Activated naive CD8-positive, alpha-beta T cell treated with anti-CD3 and anti-CD28 coated beads, Interleukin-2, amount 10 ng/mL, durations not matched to agents 7 days and 5 days (primary cell): ENCODE results near the gene SPRED3. TPM values are rescaled to one million over a fixed set of nuclear protein-coding genes. Genes with fewer than 3 reads are reported as not detected.
"Not testable (repeated sequence)": the region's sequence is repeated elsewhere in the genome, so short reads cannot be mapped to it uniquely, and the experiment has no call there.

ENCODE experiments used
- ATAC-seq: fragments of 150-1000 bp; cut with Tn5 transposase; one replicate; pipeline ENCODE4 v1.10.0; 2021; ENCODE audit warnings: low read depth, moderate library complexity
- POLR2A ChIA-PET: fragments of 350-600 bp; sonication (Branson Sonifier 250); formaldehyde crosslinking; loops from one replicate; lab custom pipeline; 2021; ENCODE audit warnings: antibody characterized with exemption; lab: Charles Lee
- DNase-seq: peaks from one replicate; pipeline ENCODE4 v3.0.0; 2021
- H3K27ac Mint-ChIP-seq: one replicate; pipeline ENCODE4 v1.8.0; 2022; ENCODE audit warnings: mild to moderate bottlenecking, mixed read lengths
- H3K27me3 Mint-ChIP-seq: one replicate; pipeline ENCODE4 v1.8.0; 2022; ENCODE audit warnings: mild to moderate bottlenecking, moderate library complexity, mixed read lengths
- H3K36me3 Mint-ChIP-seq: one replicate; pipeline ENCODE4 v1.8.0; 2021; ENCODE audit warnings: mild to moderate bottlenecking, mixed read lengths
- H3K4me1 Mint-ChIP-seq: one replicate; pipeline ENCODE4 v1.8.0; 2021; ENCODE audit warnings: mixed read lengths
- H3K4me3 Mint-ChIP-seq: one replicate; pipeline ENCODE4 v1.8.0; 2022; ENCODE audit warnings: mild to moderate bottlenecking, moderate library complexity, mixed read lengths
- H3K9me3 Mint-ChIP-seq: one replicate; pipeline ENCODE4 v1.8.0; 2021; ENCODE audit warnings: mixed read lengths
- total RNA-seq, 2 experiments: library from RNA; stranded (reverse); gene quantifications; one replicate each; pipeline ENCODE4 v1.2.3, GENCODE V29; 2021

The SPRED3 gene
- total RNA-seq, 2 experiments from 2014 or later, result 1.8 to 2.6 TPM

- POLR2A ChIA-PET, result interaction anchor here (1.1 kb wide), 1 partner anchor 14 kb away, joined by 4 read pairs; the partner anchor contains the start of gene FAM98C
- H3K27me3 Mint-ChIP-seq, result peaks cover 2% of the 10 kb centered on the region
- peak overlapping the region; percentile 82 for H3K27ac Mint-ChIP-seq
Measured at GRCh38 chr19:38417544-38418506, 29.3 kb downstream of the SPRED3 start.

DNA sequence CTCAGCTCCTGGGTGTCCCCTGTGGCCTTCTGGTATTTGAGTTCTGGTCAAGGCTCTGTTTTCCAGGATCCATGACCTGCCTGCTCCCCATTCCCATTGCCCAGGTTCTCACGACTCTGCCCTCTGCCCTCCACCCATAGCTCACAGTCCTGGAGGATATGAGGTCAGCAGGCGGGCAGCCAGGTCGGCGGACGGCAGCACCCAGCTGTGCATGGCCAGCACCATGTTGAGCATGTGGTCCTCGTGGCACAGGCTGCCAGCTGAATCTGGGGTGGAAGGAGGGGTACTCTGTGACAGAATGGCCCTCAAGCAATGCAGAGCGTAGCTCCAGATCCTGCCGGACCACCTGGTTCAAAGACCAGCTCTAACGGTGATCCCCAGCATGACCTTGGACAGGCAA, 32.4 kb downstream of the SPRED3 start:
- no peak for ATAC-seq

More at GRCh38 chr19:38417544-38418506, 29.3 kb downstream of the SPRED3 start:
- H3K9me3 Mint-ChIP-seq, result no peaks in the 10 kb centered on the region
- H3K4me1 Mint-ChIP-seq, result peaks cover 17% of the 10 kb centered on the region
- DNase-seq, result peak; percentile 75
- ATAC-seq, result peak; percentile 90
- no peaks in the 10 kb centered on the region for H3K36me3 Mint-ChIP-seq
- H3K4me3 Mint-ChIP-seq, result peak overlapping the region; percentile 77

GRCh38 chr19:38421856-38422255, 33.4 kb downstream of the SPRED3 start:
- Mint-ChIP-seq H3K27me3 (peaks cover 3% of the 10 kb centered on the region), H3K9me3 (no peaks in the 10 kb centered on the region), H3K27ac (no peak overlapping the region), H3K4me3 (no peak overlapping the region), H3K36me3 (no peaks in the 10 kb centered on the region), H3K4me1 (peaks cover 19% of the 10 kb centered on the region)
- POLR2A ChIA-PET, result no interaction called here
- DNase-seq (no peak), ATAC-seq (no peak)

More for the DNA sequence above, 32.4 kb downstream of the SPRED3 start:
- Mint-ChIP-seq H3K36me3 (no peaks in the 10 kb centered on the region), H3K4me1 (peaks cover 20% of the 10 kb centered on the region), H3K27ac (no peak overlapping the region), H3K9me3 (no peaks in the 10 kb centered on the region), H3K27me3 (peaks cover 2% of the 10 kb centered on the region), H3K4me3 (no peak overlapping the region)
- no peak for DNase-seq
- POLR2A ChIA-PET, result no interaction called here

GRCh38 chr19:38422438-38422837, 33.9 kb downstream of the SPRED3 start:
- POLR2A ChIA-PET, result no interaction called here
- Mint-ChIP-seq H3K27me3 (peaks cover 5% of the 10 kb centered on the region), H3K4me3 (no peak overlapping the region), H3K9me3 (no peaks in the 10 kb centered on the region), H3K27ac (no peak overlapping the region), H3K4me1 (peaks cover 15% of the 10 kb centered on the region), H3K36me3 (no peaks in the 10 kb centered on the region)
- no peak for DNase-seq
- no peak for ATAC-seq

DNA sequence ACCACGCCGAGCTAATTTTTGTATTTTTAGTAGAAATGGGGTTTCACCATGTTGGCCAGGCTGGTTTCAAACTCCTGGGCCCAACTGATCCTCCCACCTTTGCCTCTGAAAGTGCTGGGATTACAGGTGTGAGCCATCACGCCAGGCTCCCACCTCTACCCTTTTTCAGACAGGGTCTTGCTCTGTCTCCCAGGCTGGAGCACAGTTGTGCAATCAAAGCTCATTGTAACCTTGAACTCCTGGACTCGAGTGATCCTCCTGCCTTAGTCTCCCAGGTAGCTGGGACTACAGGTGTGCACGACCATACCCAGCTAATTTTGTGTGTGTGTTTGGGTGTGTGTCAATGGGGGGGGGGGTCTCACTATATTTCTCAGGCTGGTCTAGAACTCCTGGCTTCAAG, 35.8 kb downstream of the SPRED3 start:
- ATAC-seq (no peak), DNase-seq (no peak)
- peaks cover 5% of the 10 kb centered on the region for H3K4me1 Mint-ChIP-seq
- H3K27me3 Mint-ChIP-seq, result peaks cover 13% of the 10 kb centered on the region
- no peaks in the 10 kb centered on the region for H3K36me3 Mint-ChIP-seq
- POLR2A ChIA-PET, result interaction anchor here (0.7 kb wide), 1 partner anchor 193 kb away, joined by 4 read pairs; no protein-coding TSS in a partner anchor
- H3K4me3 Mint-ChIP-seq, result no peak overlapping the region
- no peaks in the 10 kb centered on the region for H3K9me3 Mint-ChIP-seq
- no peak overlapping the region for H3K27ac Mint-ChIP-seq

DNA sequence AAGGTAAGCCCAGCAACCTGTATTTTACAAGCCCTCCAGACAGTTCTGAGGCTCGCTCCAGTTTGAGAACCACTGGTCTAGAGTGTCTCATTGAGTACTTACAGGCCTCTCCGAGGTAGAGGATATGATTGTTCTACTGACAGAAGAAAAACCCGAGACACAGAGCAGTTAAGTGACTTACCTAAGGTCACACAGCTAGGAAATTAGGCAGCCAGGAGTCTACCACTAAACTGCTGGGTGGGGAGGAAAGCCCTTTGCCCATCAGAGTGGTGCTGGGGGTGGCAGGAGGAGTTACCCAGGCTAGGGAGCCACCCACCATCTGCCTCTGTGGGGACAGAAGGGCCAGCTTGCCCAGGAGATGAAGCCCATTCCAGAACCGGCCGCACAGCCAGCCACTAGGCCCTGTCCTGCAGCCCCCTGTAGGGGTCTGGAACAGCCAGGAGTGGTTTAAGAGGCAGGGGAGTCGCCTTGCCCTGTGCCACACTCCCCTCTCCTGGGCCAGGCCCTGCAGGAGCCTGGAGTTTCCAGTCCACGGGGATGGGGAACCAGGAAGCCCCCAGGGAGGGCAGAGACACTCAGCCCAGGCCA, 36.8 kb downstream of the SPRED3 start:
- Mint-ChIP-seq H3K4me1 (peaks cover 5% of the 10 kb centered on the region), H3K4me3 (peak overlapping the region; percentile 50), H3K27ac (peak overlapping the region; percentile 58), H3K9me3 (no peaks in the 10 kb centered on the region), H3K27me3 (peaks cover 13% of the 10 kb centered on the region), H3K36me3 (no peaks in the 10 kb centered on the region)
- ATAC-seq (no peak), DNase-seq (no peak)
- POLR2A ChIA-PET, result interaction anchor here (0.6 to 1.5 kb wide), 4 partner anchors 15 to 192 kb away, joined by 3 to 5 read pairs (median 4); partner anchors contain the start of gene FAM98C

DNA sequence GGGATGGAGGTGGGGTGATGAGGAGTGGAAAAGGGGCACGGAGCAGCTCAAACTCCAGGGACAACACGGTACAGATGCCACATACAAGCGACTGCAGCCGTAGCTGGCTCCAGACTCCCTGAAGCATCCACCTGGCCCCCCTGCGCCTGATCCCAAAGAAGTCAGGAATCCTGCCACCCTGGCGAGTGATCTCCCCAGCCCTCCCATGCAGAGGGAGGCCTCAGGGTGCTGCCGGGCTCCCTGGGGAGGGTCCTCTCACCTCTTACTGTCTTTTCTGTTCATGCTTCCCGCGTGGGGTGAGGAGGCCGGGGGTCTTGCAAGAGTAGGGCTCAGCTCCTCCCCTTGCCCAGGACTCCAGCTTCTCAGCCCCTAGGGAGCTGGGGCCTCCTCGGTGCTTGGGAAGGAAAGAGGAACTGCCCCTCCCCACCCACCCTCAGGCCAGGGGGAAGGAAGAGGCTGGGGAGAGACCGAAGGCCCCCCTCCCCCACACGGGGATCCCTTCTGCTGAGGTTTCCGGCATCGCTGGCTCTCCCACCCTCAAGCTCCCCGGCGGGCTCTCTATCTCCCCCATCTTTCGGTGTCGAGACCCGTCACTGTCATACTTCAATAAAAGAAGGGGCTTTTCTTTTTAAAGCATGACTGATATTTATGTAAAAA, 37.4 kb downstream of the SPRED3 start, which contains the start of gene RASGRP4:
Gene RASGRP4, minus strand, starts transcription at position 410 of the 657 bp plus-strand sequence. Its CDS starts 128 bp downstream, at position 282.
- H3K4me1 Mint-ChIP-seq, result peaks cover 5% of the 10 kb centered on the region
- POLR2A ChIA-PET, result interaction anchor here (0.7 to 1.5 kb wide), 2 partner anchors 23 to 236 kb away, joined by 3 to 5 read pairs; partner anchors contain the start of gene FAM98C

DNA sequence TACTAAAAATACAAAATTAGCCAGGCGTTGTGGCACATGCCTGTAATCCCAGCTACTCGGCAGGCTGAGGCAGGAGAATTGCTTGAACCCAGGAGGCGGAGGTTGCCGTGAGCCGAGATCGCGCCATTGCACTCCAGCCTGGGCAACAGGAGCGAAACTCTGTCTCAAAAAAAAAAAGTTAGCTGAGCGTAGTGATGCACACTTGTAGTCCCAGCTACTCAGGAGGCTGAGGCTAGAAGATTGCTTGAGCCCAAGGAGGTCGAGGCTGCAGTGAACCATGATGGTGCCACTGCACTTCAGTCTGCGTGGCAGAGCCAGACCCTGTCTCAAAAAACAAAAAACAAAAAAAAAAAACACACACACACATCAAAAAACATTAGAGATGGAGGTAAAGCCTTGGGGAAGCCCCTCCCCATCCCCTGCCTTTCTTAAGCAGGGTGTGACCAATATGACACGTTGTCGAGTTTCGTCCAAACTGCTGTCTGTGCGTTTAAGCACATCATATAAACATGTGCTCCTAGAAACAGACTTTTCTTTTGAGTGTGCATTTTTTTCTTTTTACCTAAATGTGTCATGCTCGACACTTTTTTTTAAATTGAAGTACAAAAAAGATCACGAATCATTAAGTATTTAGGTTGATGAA, 38.7 kb downstream of the SPRED3 start:
- DNase-seq, H3K9me3 Mint-ChIP-seq, H3K4me3 Mint-ChIP-seq, H3K36me3 Mint-ChIP-seq, H3K4me1 Mint-ChIP-seq, H3K27ac Mint-ChIP-seq, ATAC-seq: not testable (repeated sequence)
- peaks cover 19% of the 10 kb centered on the region for H3K27me3 Mint-ChIP-seq
- POLR2A ChIA-PET, result interaction anchor here (0.7 kb wide), 1 partner anchor 1822 kb away, joined by 4 read pairs; the partner anchor contains the start of gene ZNF382

More for the DNA sequence above, 37.4 kb downstream of the SPRED3 start, which contains the start of gene RASGRP4:
- no peaks in the 10 kb centered on the region for H3K36me3 Mint-ChIP-seq
- peaks cover 19% of the 10 kb centered on the region for H3K27me3 Mint-ChIP-seq
- no peaks in the 10 kb centered on the region for H3K9me3 Mint-ChIP-seq
- peak within 1 kb of the TSS; percentile 69 for H3K4me3 Mint-ChIP-seq
- DNase-seq (peak; percentile 53), ATAC-seq (peak; percentile 74)
- peak within 1 kb of the TSS; percentile 58 for H3K27ac Mint-ChIP-seq

GRCh38 chr19:38429055-38429810, 40.7 kb downstream of the SPRED3 start:
- no peak for ATAC-seq
- POLR2A ChIA-PET, result no interaction called here

DNA sequence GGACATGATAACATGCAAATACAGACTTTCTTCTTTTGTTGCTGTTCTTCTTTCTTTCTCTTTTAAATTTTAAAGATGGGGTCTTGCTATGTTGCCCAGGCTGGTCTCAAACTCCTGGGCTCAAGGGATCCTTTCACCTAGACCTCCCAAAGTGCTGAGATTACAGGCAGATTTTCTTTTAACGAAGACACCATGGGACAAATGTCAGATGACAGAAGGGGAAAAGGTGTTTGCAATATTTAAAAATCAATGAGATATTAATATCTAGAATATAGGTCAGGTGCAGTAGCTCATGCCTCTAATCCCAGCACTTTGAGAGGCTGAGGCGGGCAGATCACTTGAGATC, 41.3 kb downstream of the SPRED3 start:
- no peak overlapping the region for H3K27ac Mint-ChIP-seq
- no peak overlapping the region for H3K4me3 Mint-ChIP-seq
- H3K27me3 Mint-ChIP-seq, result peaks cover 31% of the 10 kb centered on the region
- peaks cover 11% of the 10 kb centered on the region for H3K4me1 Mint-ChIP-seq
- DNase-seq, result no peak
- H3K9me3 Mint-ChIP-seq, result no peaks in the 10 kb centered on the region
- no peaks in the 10 kb centered on the region for H3K36me3 Mint-ChIP-seq
- POLR2A ChIA-PET, result no interaction called here
- no peak for ATAC-seq

More at GRCh38 chr19:38429055-38429810, 40.7 kb downstream of the SPRED3 start:
- no peak for DNase-seq
- H3K27ac Mint-ChIP-seq, result no peak overlapping the region
- H3K4me1 Mint-ChIP-seq, result peaks cover 9% of the 10 kb centered on the region
- H3K9me3 Mint-ChIP-seq, result no peaks in the 10 kb centered on the region
- no peak overlapping the region for H3K4me3 Mint-ChIP-seq
- peaks cover 28% of the 10 kb centered on the region for H3K27me3 Mint-ChIP-seq
- no peaks in the 10 kb centered on the region for H3K36me3 Mint-ChIP-seq

DNA sequence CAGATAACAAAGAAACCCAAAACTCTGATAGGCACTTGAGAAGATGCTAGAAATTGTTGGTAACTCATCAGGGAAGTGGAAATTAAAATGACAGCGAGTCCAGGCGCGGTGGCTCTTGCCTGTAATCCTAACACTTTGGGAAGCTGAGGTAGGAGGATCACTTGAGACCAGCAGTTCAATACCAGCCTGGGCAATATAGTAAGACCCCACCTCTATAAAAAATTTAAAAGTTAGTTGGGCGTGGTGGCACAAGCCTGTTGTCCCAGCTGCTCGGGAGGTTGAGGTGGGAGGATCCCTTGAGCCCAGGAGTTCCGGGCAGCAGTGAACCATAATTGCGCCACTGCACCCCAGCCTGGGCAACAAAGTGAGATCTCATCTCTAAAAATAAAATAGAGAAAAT, 42.4 kb downstream of the SPRED3 start:
- no peak for ATAC-seq
- POLR2A ChIA-PET, result no interaction called here
- Mint-ChIP-seq H3K36me3 (no peaks in the 10 kb centered on the region), H3K4me3 (no peak overlapping the region), H3K9me3 (no peaks in the 10 kb centered on the region), H3K27me3 (peaks cover 33% of the 10 kb centered on the region), H3K27ac (no peak overlapping the region), H3K4me1 (peaks cover 8% of the 10 kb centered on the region)
- DNase-seq, result no peak

DNA sequence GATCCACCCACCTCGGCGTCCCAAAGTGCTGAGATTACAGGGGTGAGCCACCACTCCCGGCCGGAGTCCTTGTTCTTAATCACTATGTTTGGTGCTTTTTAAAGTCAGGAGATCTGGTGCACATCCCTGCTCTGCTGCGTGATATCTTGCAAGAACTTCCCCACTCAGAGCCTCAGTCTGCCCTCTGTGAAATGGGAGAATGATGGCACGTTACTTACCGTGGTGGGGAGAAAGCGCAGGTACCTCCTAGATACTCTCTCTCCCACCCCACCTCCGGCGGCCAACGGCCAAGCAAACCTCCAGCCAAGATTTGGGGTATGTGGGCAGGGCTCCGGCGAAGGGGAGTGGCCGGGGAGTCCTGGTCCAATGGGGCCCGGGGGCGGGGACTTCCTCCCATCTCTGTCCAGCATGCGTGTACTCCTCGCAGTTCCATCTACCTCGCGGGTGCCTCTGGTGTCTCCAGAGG, 44.8 kb downstream of the SPRED3 start, which contains the start of gene RYR1:
Gene RYR1, plus strand, starts transcription at position 424 of the 466 bp plus-strand sequence. CDS start 139 bp downstream, outside the sequence.
- no peak within 1 kb of the TSS for H3K27ac Mint-ChIP-seq
- DNase-seq (peak; percentile 47), ATAC-seq (peak; percentile 79)
- no peaks in the 10 kb centered on the region for H3K9me3 Mint-ChIP-seq
- H3K27me3 Mint-ChIP-seq, result peaks cover 28% of the 10 kb centered on the region
- no peak within 1 kb of the TSS for H3K4me3 Mint-ChIP-seq
- POLR2A ChIA-PET, result no interaction called here
- H3K36me3 Mint-ChIP-seq, result no peaks in the 10 kb centered on the region
- peaks cover 6% of the 10 kb centered on the region for H3K4me1 Mint-ChIP-seq
